Stimulated activated naive CD8-positive, alpha-beta T cell treated with anti-CD3 and anti-CD28 coated beads, Interleukin-15, Interleukin-2, amounts not matched to agents 100 ng/mL and 50 ng/mL, for 24 hours (primary cell): ENCODE results near the gene HYOU1.
"Not testable (repeated sequence)": the region's sequence is repeated elsewhere in the genome, so short reads cannot be mapped to it uniquely, and the experiment has no call there.

ENCODE experiments used
- H3K27ac Mint-ChIP-seq: one replicate; pipeline ENCODE4 v1.8.0; 2021; ENCODE audit warnings: mild to moderate bottlenecking, mixed read lengths
- H3K27me3 Mint-ChIP-seq: one replicate; pipeline ENCODE4 v1.8.0; 2021; ENCODE audit warnings: mixed read lengths
- H3K36me3 Mint-ChIP-seq: one replicate; pipeline ENCODE4 v1.8.0; 2021; ENCODE audit warnings: low read depth, mixed read lengths
- H3K4me1 Mint-ChIP-seq: one replicate; pipeline ENCODE4 v1.8.0; 2021; ENCODE audit warnings: low read depth, mixed read lengths
- H3K4me3 Mint-ChIP-seq: one replicate; pipeline ENCODE4 v1.8.0; 2021; ENCODE audit warnings: mild to moderate bottlenecking, mixed read lengths
- H3K9me3 Mint-ChIP-seq: one replicate; pipeline ENCODE4 v1.8.0; 2021; ENCODE audit warnings: mixed read lengths

Gene HYOU1

DNA sequence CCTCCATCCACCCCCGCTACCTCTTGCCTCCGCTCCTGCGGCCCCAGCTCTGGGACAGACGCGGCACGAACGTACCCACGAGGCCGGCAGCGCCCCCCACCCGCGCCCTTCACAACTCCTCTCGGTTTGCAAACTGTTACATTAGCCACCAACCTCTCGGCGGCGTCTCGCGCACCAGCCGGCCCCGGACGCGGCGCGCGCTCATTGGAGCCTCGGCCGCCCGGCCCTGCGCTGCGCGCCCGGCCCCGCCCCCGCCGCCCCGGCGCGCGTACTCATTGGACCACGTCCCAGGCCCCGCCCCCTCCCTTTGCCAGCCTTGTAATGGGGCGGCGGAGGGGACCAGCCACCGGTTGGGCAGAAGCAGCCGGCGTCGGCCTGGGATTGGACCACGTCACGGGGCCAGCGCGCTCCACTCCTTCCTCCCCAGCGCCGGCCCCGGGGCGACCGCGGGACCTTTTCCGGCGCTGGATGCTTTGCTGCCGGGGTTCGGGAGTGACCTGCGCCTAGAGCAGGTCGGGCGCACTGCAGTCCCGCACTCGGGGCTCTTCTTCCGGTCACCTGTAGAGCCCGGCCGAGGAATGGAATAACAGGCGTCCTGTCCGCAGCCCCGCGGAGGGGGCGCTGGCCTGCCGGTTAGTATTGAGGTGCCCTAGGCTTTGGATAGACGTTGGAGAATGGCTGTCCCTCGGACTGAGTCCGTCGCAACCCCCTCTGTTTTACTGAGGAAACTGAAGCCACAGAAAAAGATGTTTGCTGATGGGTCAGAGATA is at the start of gene HYOU1:
Gene HYOU1 (minus strand): TSS at position 206 of the 770 bp plus-strand sequence. CDS start 1,045 bp downstream, outside the sequence.
- no peaks in the 10 kb centered on the region for H3K9me3 Mint-ChIP-seq
- H3K27ac Mint-ChIP-seq, result peak within 1 kb of the TSS; percentile 96
- peak within 1 kb of the TSS; percentile 95 for H3K4me3 Mint-ChIP-seq
- H3K36me3 Mint-ChIP-seq, result peaks cover 46% of the 10 kb centered on the region
- H3K27me3 Mint-ChIP-seq, result no peaks in the 10 kb centered on the region
- peaks cover 41% of the 10 kb centered on the region for H3K4me1 Mint-ChIP-seq

DNA sequence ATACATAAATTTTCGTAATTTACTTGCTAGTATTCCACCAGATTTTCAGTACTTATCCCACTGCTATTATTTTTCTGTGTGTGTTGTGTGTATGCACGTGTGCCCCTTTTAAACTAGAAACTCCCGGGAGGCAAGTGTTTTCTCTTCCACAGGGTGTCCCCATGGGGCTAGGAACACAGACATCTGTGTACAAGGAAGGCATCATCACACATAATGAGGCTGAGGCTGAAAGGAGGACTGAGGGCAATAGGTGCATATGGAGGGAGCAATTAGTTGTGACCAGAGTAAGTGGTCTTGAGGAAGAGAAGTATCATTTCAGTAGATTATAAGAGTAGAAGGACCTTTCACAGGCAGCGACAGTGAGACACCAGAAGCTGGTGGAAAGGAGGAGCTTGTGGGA is 46.8 kb upstream of the HYOU1 start:
- peaks cover 52% of the 10 kb centered on the region for H3K4me1 Mint-ChIP-seq
- H3K4me3 Mint-ChIP-seq, result peak overlapping the region; percentile 88
- H3K27ac Mint-ChIP-seq, result peak overlapping the region; percentile 38
- H3K36me3 Mint-ChIP-seq, result peaks cover 19% of the 10 kb centered on the region
- no peaks in the 10 kb centered on the region for H3K9me3 Mint-ChIP-seq
- no peaks in the 10 kb centered on the region for H3K27me3 Mint-ChIP-seq

GRCh38 chr11:119103161-119103664 is 46.2 kb upstream of the HYOU1 start:
- H3K9me3 Mint-ChIP-seq, result not testable (repeated sequence)
- peaks cover 49% of the 10 kb centered on the region for H3K4me1 Mint-ChIP-seq
- peak overlapping the region; percentile 88 for H3K4me3 Mint-ChIP-seq

DNA sequence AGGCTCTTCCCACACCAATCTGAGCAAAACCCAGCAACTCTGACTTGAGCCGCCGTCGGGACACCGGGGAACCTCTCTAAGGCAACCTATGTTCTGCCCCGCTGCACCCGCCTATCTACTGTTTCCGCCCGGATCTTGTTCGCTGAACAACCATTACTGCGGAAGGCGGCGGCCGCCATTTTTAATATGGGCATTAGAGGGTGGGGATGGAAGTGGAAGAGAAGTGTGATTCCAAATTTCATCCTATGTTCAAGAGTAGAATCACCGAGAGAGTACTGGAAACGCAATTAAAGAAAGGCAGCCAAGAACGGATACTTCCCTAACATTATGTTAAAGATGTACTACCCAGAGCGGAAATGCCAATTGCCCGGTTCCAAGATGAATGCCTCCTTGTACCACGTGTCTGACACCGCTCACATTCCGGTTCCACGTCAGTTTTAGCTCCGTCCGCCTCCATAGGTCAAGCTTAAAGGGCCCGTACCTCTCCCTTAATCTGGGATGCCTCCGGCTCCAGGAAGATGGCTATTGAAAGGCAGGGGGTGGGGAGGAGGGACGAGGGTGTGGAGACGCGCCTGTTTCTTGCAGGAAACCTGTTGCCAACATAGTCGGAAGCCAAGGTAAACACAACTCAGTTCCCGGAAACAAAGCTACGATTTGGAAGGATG is 44.9 kb upstream of the HYOU1 start, which contains the start of gene DPAGT1:
Gene DPAGT1 (minus strand): TSS at position 95 of the 665 bp plus-strand sequence. CDS start 198 bp downstream, outside the sequence.
- H3K36me3 Mint-ChIP-seq, result peaks cover 34% of the 10 kb centered on the region
- peak within 1 kb of the TSS; percentile 96 for H3K27ac Mint-ChIP-seq
- H3K4me3 Mint-ChIP-seq, result peak within 1 kb of the TSS; percentile 88
- H3K27me3 Mint-ChIP-seq, result no peaks in the 10 kb centered on the region
- peaks cover 46% of the 10 kb centered on the region for H3K4me1 Mint-ChIP-seq
- no peaks in the 10 kb centered on the region for H3K9me3 Mint-ChIP-seq

More at GRCh38 chr11:119103161-119103664, 46.2 kb upstream of the HYOU1 start:
- not testable (repeated sequence) for H3K27me3 Mint-ChIP-seq
- peak overlapping the region; percentile 96 for H3K27ac Mint-ChIP-seq
- H3K36me3 Mint-ChIP-seq, result peaks cover 21% of the 10 kb centered on the region

DNA sequence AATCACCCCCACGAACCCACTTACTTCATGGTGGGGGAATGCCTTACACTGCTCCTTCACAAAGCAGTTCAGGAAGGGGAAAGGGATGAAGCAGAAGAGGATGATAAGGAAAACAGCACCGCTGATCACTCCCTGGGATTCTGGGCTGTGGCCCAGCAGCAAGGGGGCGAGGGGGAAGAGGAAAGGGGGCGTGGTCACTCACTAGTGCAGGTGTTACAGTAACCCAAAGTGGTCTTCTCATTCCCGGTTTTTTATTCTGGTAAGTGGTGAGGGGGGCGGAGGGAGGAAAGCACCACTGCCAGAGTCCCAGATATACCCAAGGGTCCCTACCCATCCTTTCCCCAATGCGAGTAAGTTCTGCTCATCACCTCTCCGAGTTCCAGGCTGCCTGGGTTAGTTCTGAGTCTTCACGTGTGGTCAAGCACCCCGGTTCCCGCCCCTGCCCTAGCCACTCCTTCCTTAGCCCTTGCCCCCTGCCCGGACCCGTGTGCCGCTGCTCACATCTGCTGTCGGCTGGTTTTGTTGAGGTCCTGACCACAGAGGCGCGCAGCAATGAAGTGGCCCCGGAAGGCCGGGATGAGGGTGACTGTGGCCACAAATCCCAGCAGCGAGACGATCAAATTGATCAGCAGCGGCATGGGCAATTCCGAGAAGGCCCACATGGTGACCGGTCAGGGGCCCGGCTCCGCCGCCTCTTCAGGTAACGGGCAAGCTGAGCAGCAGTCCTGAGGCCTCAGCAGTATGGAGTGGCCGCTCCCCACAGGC is 44.2 kb upstream of the HYOU1 start:
- H3K27me3 Mint-ChIP-seq, result no peaks in the 10 kb centered on the region
- H3K36me3 Mint-ChIP-seq, result peaks cover 39% of the 10 kb centered on the region
- H3K4me1 Mint-ChIP-seq, result peaks cover 42% of the 10 kb centered on the region
- no peaks in the 10 kb centered on the region for H3K9me3 Mint-ChIP-seq
- H3K4me3 Mint-ChIP-seq, result peak overlapping the region; percentile 88
- H3K27ac Mint-ChIP-seq, result peak overlapping the region; percentile 96

GRCh38 chr11:119100246-119100970 is 43.4 kb upstream of the HYOU1 start:
- Mint-ChIP-seq H3K27ac (peak overlapping the region; percentile 96), H3K9me3 (no peaks in the 10 kb centered on the region), H3K36me3 (peaks cover 40% of the 10 kb centered on the region), H3K4me3 (peak overlapping the region; percentile 88), H3K4me1 (peaks cover 46% of the 10 kb centered on the region), H3K27me3 (no peaks in the 10 kb centered on the region)

- peak overlapping the region; percentile 46 for H3K27ac Mint-ChIP-seq
- H3K36me3 Mint-ChIP-seq, result peaks cover 45% of the 10 kb centered on the region
- H3K9me3 Mint-ChIP-seq, result no peaks in the 10 kb centered on the region
- H3K27me3 Mint-ChIP-seq, result no peaks in the 10 kb centered on the region
- peaks cover 48% of the 10 kb centered on the region for H3K4me1 Mint-ChIP-seq
- peak overlapping the region; percentile 88 for H3K4me3 Mint-ChIP-seq
These were observed 42.7 kb upstream of the HYOU1 start for GRCh38 chr11:119099711-119100110.

- Mint-ChIP-seq H3K4me1 (peaks cover 49% of the 10 kb centered on the region), H3K27ac (peak overlapping the region; percentile 94), H3K36me3 (peaks cover 64% of the 10 kb centered on the region), H3K4me3 (peak overlapping the region; percentile 92), H3K27me3 (no peaks in the 10 kb centered on the region), H3K9me3 (no peaks in the 10 kb centered on the region)
These were observed 38.3 kb upstream of the HYOU1 start for GRCh38 chr11:119095066-119095880.

DNA sequence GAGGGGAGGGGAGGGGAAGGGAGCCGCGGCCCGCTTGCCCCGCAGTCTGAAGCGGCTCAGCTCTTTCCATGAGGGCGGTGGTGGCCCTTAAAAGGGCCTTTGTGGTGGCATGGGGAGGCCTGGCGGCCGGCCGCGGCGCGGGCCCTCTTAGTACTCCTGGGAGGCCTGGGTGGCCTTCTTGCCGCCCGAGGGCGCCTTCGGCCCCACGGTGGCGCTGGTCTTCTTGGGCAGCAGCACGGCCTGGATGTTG is 37.7 kb upstream of the HYOU1 start:
- Mint-ChIP-seq H3K4me3 (peak overlapping the region; percentile 92), H3K27me3 (no peaks in the 10 kb centered on the region), H3K4me1 (peaks cover 44% of the 10 kb centered on the region), H3K9me3 (no peaks in the 10 kb centered on the region), H3K27ac (peak overlapping the region; percentile 94), H3K36me3 (peaks cover 61% of the 10 kb centered on the region)

DNA sequence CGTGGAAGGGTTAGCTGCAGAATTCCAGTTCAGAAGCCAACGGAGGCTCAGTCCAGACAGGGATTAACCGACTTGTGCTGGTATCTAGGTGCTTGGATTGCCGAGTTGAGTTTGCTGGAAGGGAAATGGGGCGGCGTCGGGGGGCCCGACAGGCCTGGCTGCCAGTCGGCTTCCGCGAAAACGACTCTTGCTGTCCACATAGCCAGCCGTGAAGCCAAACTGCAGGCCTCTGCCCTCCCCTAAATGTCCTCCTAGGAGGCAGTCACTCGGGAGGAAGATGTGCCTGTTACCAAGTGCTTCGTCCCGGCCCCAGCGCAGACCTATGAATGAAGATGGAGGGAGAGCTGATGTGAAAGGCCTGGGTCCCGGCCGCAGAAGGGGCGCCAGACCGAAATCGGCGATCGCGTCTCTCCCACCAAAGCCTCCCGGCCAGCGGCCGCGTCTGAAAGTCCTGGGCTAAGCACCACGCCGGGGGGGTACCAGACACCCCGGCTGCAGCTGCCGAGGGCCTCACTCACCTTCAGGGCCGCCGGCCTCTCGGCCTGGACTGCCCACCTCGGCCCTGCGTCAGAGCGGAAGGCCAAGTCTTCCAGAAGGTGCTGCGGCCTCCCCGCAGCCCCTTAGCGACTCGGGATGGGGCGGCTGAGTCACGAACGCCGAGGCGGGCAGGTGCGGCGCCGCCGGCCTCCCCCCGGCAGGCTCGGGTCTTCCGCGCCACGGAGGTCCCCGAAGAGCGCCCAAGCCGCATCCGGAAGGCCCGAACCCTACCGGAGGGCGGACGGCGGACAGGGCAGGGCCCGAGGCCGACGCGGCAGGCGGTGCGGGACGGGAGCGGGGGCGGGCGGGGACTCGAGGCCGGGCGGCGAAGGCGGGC is 37.2 kb upstream of the HYOU1 start:
- peaks cover 42% of the 10 kb centered on the region for H3K4me1 Mint-ChIP-seq
- H3K4me3 Mint-ChIP-seq, result peak overlapping the region; percentile 92
- peak overlapping the region; percentile 94 for H3K27ac Mint-ChIP-seq
- H3K36me3 Mint-ChIP-seq, result peaks cover 58% of the 10 kb centered on the region
- no peaks in the 10 kb centered on the region for H3K9me3 Mint-ChIP-seq
- H3K27me3 Mint-ChIP-seq, result no peaks in the 10 kb centered on the region

GRCh38 chr11:119092880-119093842 is 36.2 kb upstream of the HYOU1 start:
- peaks cover 48% of the 10 kb centered on the region for H3K36me3 Mint-ChIP-seq
- peaks cover 37% of the 10 kb centered on the region for H3K4me1 Mint-ChIP-seq
- H3K27ac Mint-ChIP-seq, result peak overlapping the region; percentile 82
- H3K9me3 Mint-ChIP-seq, result no peaks in the 10 kb centered on the region
- H3K4me3 Mint-ChIP-seq, result peak overlapping the region; percentile 92
- no peaks in the 10 kb centered on the region for H3K27me3 Mint-ChIP-seq
